Activated naive CD4-positive, alpha-beta T cell treated with anti-CD3 and anti-CD28 coated beads, Interleukin-2, amount 50 U/mL, for 72 hours (primary cell): ENCODE measurements around the gene QPRT. TPM values are rescaled to one million over a fixed set of nuclear protein-coding genes. Genes with fewer than 3 reads are reported as not detected.
"Not testable (repeated sequence)": the region's sequence is repeated elsewhere in the genome, so short reads cannot be mapped to it uniquely, and the experiment has no call there.

ENCODE experiments used
- ATAC-seq, 2 donors: fragments of 150-1000 bp; cut with Tn5 transposase; 2 replicates each; pipeline ENCODE4 v1.10.0; 2021; ENCODE audit warnings: mild to moderate bottlenecking in 2 of 2, moderate library complexity in 2 of 2
- DNase-seq, 2 donors: peaks; one replicate each; pipeline ENCODE4 v3.0.0; 2021 to 2022; ENCODE audit warnings: low spot score in 2 of 2
- H3K27ac Mint-ChIP-seq, 2 donors: one replicate each; pipeline ENCODE4 v1.8.0; 2022; ENCODE audit warnings: mild to moderate bottlenecking in 2 of 2, mixed read lengths in 2 of 2
- H3K36me3 Mint-ChIP-seq, 2 donors: one replicate each; pipeline ENCODE4 v1.8.0; 2022; ENCODE audit warnings: mixed read lengths in 2 of 2
- H3K9me3 Mint-ChIP-seq, 2 donors: one replicate each; pipeline ENCODE4 v1.8.0; 2022; ENCODE audit warnings: mixed read lengths in 2 of 2
- total RNA-seq, 2 donors: library from RNA; stranded (reverse); gene quantifications; one replicate each; pipeline ENCODE4 v1.2.3, GENCODE V29; 2022

Gene QPRT
- total RNA-seq, 2 donors from 2014 or later: 10.1 to 14.5 TPM

GRCh38 chr16:29676989-29677785 is 1.8 kb upstream of the QPRT start:
- DNase-seq (no peak), ATAC-seq (no peak)
- Mint-ChIP-seq H3K9me3 (no peaks in the 10 kb centered on the region), H3K27ac (no peak overlapping the region), H3K36me3 (no peaks in the 10 kb centered on the region)

- ATAC-seq (no peak), DNase-seq (no peak)
- Mint-ChIP-seq H3K27ac (peak overlapping the region in 1 of 2 donors; percentile 73), H3K36me3 (no peaks in the 10 kb centered on the region), H3K9me3 (no peaks in the 10 kb centered on the region)
Measured at GRCh38 chr16:29680180-29680598, 1.2 kb downstream of the QPRT start.

GRCh38 chr16:29683543-29684090 is 4.6 kb downstream of the QPRT start:
- Mint-ChIP-seq H3K36me3 (no peaks in the 10 kb centered on the region), H3K27ac (peak overlapping the region; percentile 14 to 18), H3K9me3 (no peaks in the 10 kb centered on the region)
- DNase-seq (no peak), ATAC-seq (no peak)

GRCh38 chr16:29684679-29685078 is 5.7 kb downstream of the QPRT start:
- Mint-ChIP-seq H3K36me3 (no peaks in the 10 kb centered on the region), H3K9me3 (no peaks in the 10 kb centered on the region), H3K27ac (peak overlapping the region in 1 of 2 donors; percentile 14)
- ATAC-seq (no peak), DNase-seq (no peak)

- no peak for ATAC-seq
- H3K9me3 Mint-ChIP-seq: no peaks in the 10 kb centered on the region
- peak overlapping the region; percentile 11 to 20 for H3K27ac Mint-ChIP-seq
- DNase-seq: no peak
- no peaks in the 10 kb centered on the region for H3K36me3 Mint-ChIP-seq
Measured at GRCh38 chr16:29686740-29687332, 7.9 kb downstream of the QPRT start.

GRCh38 chr16:29687755-29688154 is 8.8 kb downstream of the QPRT start:
- H3K36me3 Mint-ChIP-seq: no peaks in the 10 kb centered on the region
- no peaks in the 10 kb centered on the region for H3K9me3 Mint-ChIP-seq
- H3K27ac Mint-ChIP-seq: no peak overlapping the region
- ATAC-seq (no peak), DNase-seq (no peak)

GRCh38 chr16:29688172-29688571 is 9.2 kb downstream of the QPRT start:
- DNase-seq: no peak
- no peak for ATAC-seq
- Mint-ChIP-seq H3K9me3 (no peaks in the 10 kb centered on the region), H3K27ac (no peak overlapping the region), H3K36me3 (no peaks in the 10 kb centered on the region)

GRCh38 chr16:29689490-29690351 is 10.7 kb downstream of the QPRT start:
- H3K27ac Mint-ChIP-seq, DNase-seq, ATAC-seq, H3K36me3 Mint-ChIP-seq, H3K9me3 Mint-ChIP-seq: not testable (repeated sequence)

- H3K27ac Mint-ChIP-seq, H3K9me3 Mint-ChIP-seq, DNase-seq, H3K36me3 Mint-ChIP-seq, ATAC-seq: not testable (repeated sequence)
Measured at GRCh38 chr16:29692606-29693005, 13.6 kb downstream of the QPRT start.

- Mint-ChIP-seq H3K36me3 (no peaks in the 10 kb centered on the region), H3K9me3 (no peaks in the 10 kb centered on the region), H3K27ac (no peak overlapping the region)
- ATAC-seq (no peak), DNase-seq (no peak)
Measured at GRCh38 chr16:29694384-29695195, 15.6 kb downstream of the QPRT start.

GRCh38 chr16:29695675-29696074 is 16.7 kb downstream of the QPRT start:
- DNase-seq, H3K9me3 Mint-ChIP-seq, H3K36me3 Mint-ChIP-seq, ATAC-seq: not testable (repeated sequence)
- peak overlapping the region in 1 of 2 donors; percentile 55 for H3K27ac Mint-ChIP-seq

- Mint-ChIP-seq H3K27ac (no peak overlapping the region), H3K36me3 (no peaks in the 10 kb centered on the region), H3K9me3 (no peaks in the 10 kb centered on the region)
- DNase-seq: no peak
- no peak for ATAC-seq
Measured at GRCh38 chr16:29696881-29697331, 17.9 kb downstream of the QPRT start.

- DNase-seq: no peak
- ATAC-seq: no peak
- Mint-ChIP-seq H3K9me3 (no peaks in the 10 kb centered on the region), H3K27ac (peak overlapping the region in 1 of 2 donors; percentile 46), H3K36me3 (no peaks in the 10 kb centered on the region)
Measured at GRCh38 chr16:29697391-29697790, 18.4 kb downstream of the QPRT start.

GRCh38 chr16:29698042-29698441 is 19.1 kb downstream of the QPRT start:
- H3K9me3 Mint-ChIP-seq: no peaks in the 10 kb centered on the region
- H3K27ac Mint-ChIP-seq: no peak overlapping the region
- H3K36me3 Mint-ChIP-seq: no peaks in the 10 kb centered on the region
- no peak for ATAC-seq
- DNase-seq: no peak

- peak overlapping the region in 1 of 2 donors; percentile 18 for H3K27ac Mint-ChIP-seq
- no peak for DNase-seq
- ATAC-seq: no peak
- H3K9me3 Mint-ChIP-seq: no peaks in the 10 kb centered on the region
- no peaks in the 10 kb centered on the region for H3K36me3 Mint-ChIP-seq
Measured at GRCh38 chr16:29698484-29699323, 19.7 kb downstream of the QPRT start.
